ENCODE results near the gene CYB5D1. TPM values are rescaled to one million over a fixed set of nuclear protein-coding genes. Genes with fewer than 3 reads are reported as not detected.

CYB5D1 gene
- total RNA-seq, 1 donor from 2014 or later, result 9.0 TPM

DNA sequence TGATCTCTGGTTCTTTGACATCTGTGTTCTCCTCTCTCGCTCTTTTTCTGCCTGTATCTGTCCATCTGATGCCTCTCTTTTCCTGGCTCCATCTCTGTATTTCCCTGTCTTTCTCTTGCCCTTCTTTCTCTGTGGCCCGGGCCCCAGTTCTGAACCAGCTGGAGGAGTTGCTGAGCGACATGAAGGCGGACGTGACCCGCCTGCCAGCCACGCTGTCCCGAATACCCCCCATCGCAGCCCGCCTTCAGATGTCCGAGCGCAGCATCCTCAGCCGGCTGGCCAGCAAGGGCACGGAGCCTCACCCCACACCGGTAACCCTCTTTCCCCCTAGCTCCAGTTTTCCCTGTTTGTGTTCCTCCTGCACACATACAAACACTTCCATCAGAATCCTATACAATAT is 52.5 kb downstream of the CYB5D1 start:
- no peak for DNase-seq (ENCODE audit: low read depth)
- H3K4me3 ChIP-seq (ENCODE audit: low read depth, low read length), result no peak overlapping the region
- H3K36me3 ChIP-seq (ENCODE audit: control insufficient read depth, insufficient read depth, low read length), result peaks cover 32% of the 10 kb centered on the region
- no peaks in the 10 kb centered on the region for H3K27me3 ChIP-seq (ENCODE audit: control insufficient read depth, insufficient read depth, low read length)
- TF ChIP-seq, protein P1, sequence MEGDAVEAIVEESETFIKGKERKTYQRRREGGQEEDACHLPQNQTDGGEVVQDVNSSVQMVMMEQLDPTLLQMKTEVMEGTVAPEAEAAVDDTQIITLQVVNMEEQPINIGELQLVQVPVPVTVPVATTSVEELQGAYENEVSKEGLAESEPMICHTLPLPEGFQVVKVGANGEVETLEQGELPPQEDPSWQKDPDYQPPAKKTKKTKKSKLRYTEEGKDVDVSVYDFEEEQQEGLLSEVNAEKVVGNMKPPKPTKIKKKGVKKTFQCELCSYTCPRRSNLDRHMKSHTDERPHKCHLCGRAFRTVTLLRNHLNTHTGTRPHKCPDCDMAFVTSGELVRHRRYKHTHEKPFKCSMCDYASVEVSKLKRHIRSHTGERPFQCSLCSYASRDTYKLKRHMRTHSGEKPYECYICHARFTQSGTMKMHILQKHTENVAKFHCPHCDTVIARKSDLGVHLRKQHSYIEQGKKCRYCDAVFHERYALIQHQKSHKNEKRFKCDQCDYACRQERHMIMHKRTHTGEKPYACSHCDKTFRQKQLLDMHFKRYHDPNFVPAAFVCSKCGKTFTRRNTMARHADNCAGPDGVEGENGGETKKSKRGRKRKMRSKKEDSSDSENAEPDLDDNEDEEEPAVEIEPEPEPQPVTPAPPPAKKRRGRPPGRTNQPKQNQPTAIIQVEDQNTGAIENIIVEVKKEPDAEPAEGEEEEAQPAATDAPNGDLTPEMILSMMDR (IDR thresholded peaks at IDR 0.05; ENCODE audit: insufficient read depth, low read length, severe bottlenecking), result no peak
- no peak for FAIRE-seq

DNA sequence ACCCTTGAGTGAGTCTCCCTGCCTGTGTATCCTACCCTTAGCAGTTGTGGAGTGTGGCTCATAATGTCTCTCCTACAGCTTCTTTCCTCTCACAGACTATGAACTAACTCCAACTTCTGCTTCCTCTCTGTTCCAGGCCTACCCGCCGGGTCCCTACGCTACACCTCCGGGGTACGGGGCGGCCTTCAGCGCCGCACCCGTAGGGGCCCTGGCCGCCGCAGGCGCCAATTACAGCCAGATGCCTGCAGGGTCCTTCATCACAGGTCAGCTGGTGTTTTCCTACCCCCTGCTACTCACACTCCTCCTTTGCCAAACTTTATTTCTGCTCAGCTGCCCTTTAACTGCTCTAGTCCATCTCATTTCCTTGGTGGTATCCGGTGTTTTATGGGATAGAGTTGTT is 52.9 kb downstream of the CYB5D1 start:
- no peaks in the 10 kb centered on the region for H3K27me3 ChIP-seq (ENCODE audit: control insufficient read depth, insufficient read depth, low read length)
- TF ChIP-seq, protein P1 (IDR thresholded peaks at IDR 0.05; ENCODE audit: insufficient read depth, low read length, severe bottlenecking), result no peak
- peaks cover 29% of the 10 kb centered on the region for H3K36me3 ChIP-seq (ENCODE audit: control insufficient read depth, insufficient read depth, low read length)
- DNase-seq (ENCODE audit: low read depth), result no peak
- no peak for FAIRE-seq
- no peak overlapping the region for H3K4me3 ChIP-seq (ENCODE audit: low read depth, low read length)

DNA sequence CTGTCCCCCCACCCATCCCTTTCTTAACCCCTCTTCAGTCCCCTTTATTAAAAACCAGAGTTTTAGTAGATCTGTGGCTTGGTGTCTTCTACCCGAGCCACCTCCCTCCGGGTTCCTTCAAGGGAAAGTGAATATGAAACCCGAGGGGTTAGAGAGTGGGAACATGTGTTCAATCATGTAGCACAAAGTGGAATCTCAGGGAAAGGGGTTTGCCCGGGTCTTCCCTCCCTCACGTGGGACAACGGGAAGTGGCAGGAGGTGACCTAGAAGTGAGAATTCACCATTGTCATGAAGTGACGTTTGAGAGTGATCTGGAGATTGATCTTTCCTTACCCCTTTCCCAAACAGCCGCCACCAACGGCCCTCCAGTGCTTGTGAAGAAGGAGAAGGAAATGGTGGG is 53.3 kb downstream of the CYB5D1 start:
- FAIRE-seq, result no peak
- no peak for DNase-seq (ENCODE audit: low read depth)
- Histone ChIP-seq H3K4me3 (ENCODE audit: low read depth, low read length) (no peak overlapping the region), H3K27me3 (ENCODE audit: control insufficient read depth, insufficient read depth, low read length) (no peaks in the 10 kb centered on the region), H3K36me3 (ENCODE audit: control insufficient read depth, insufficient read depth, low read length) (peaks cover 27% of the 10 kb centered on the region)
- TF ChIP-seq, protein P1 (IDR thresholded peaks at IDR 0.05; ENCODE audit: insufficient read depth, low read length, severe bottlenecking), result no peak

Other genes with a start within 250 kb of the CYB5D1 start
- 42.1 and 43.2 TPM in 2 replicates for gene FXR2, start 243.1 kb upstream of the CYB5D1 start, total RNA-seq
- 23.9 and 38.7 TPM in 2 replicates for gene SAT2, start 230.2 kb upstream of the CYB5D1 start, total RNA-seq
- 0.38 TPM in 1 of 2 replicates, not detected in the other for gene SHBG, start 227.9 kb upstream of the CYB5D1 start, total RNA-seq
- not detected in 2 replicates for gene ATP1B2, start 207.1 kb upstream of the CYB5D1 start, total RNA-seq
- 9.2 and 15.1 TPM in 2 replicates for gene TP53, start 170.5 kb upstream of the CYB5D1 start, total RNA-seq
- gene WRAP53, start 169.5 kb upstream of the CYB5D1 start, total RNA-seq, result 3.5 and 4.2 TPM in 2 replicates
- under 0.01 TPM in 2 replicates for gene EFNB3, start 152.8 kb upstream of the CYB5D1 start, total RNA-seq
- gene DNAH2, start 140.3 kb upstream of the CYB5D1 start, total RNA-seq, result under 0.01 and 0.26 TPM in 2 replicates
- gene KDM6B, start 23.8 kb upstream of the CYB5D1 start, total RNA-seq, result 2.9 and 6.0 TPM in 2 replicates
- gene TMEM88, start 2.9 kb upstream of the CYB5D1 start, total RNA-seq, result 0.64 TPM in 1 of 2 replicates, not detected in the other
- 36.6 and 47.5 TPM in 2 replicates for gene NAA38, start 444 bp upstream of the CYB5D1 start, total RNA-seq
- 41.3 and 98.2 TPM in 2 replicates for gene CHD3, start 30.8 kb downstream of the CYB5D1 start, total RNA-seq
- gene RNF227, start 58.3 kb downstream of the CYB5D1 start, total RNA-seq, result 7.8 and 8.2 TPM in 2 replicates
- gene KCNAB3, start 71.9 kb downstream of the CYB5D1 start, total RNA-seq, result 0.79 and 0.90 TPM in 2 replicates
- gene TRAPPC1, start 73.9 kb downstream of the CYB5D1 start, total RNA-seq, result 16.8 and 27.9 TPM in 2 replicates
- gene CNTROB, start 74.2 kb downstream of the CYB5D1 start, total RNA-seq, result 8.2 and 12.2 TPM in 2 replicates
- 0.13 TPM in 1 of 2 replicates, not detected in the other for gene GUCY2D, start 144.6 kb downstream of the CYB5D1 start, total RNA-seq
- 5.8 and 20.6 TPM in 2 replicates for gene ALOX15B, start 181.1 kb downstream of the CYB5D1 start, total RNA-seq
- 0.26 and 2.0 TPM in 2 replicates for gene ALOX12B, start 229.7 kb downstream of the CYB5D1 start, total RNA-seq

All from bronchial epithelial cell (primary cell).